ENCODE data around the gene SMOC2. TPM values are rescaled to one million over a fixed set of nuclear protein-coding genes. Genes with fewer than 3 reads are reported as not detected.

The SMOC2 gene
- total RNA-seq, 1 experiment from 2014 or later = 0.42 TPM

- Histone ChIP-seq H3K9me3 (ENCODE audit: control insufficient read depth in 1 of 2, insufficient read depth in 1 of 2, low read depth in 1 of 2, low read length in 2 of 2) (no peaks in the 10 kb centered on the region), H3K9me2 (ENCODE audit: insufficient read depth) (no peaks in the 10 kb centered on the region), H3K9ac (ENCODE audit: low read length) (no peak overlapping the region), H3K36me3 (ENCODE audit: control insufficient read depth in 1 of 2, insufficient read depth in 2 of 2, low read length in 2 of 2) (no peaks in the 10 kb centered on the region), H3K79me2 (ENCODE audit: insufficient read depth, low read length) (no peaks in the 10 kb centered on the region), H2AFZ (ENCODE audit: low read depth, low read length, poor library complexity, severe bottlenecking) (no peak overlapping the region), H3K4me1 (ENCODE audit: control insufficient read depth in 1 of 2, insufficient read depth in 2 of 2, low read length in 2 of 2) (no peaks in the 10 kb centered on the region), H3K27me3 (ENCODE audit: insufficient read depth, low read length) (peaks cover 33% of the 10 kb centered on the region), H3K27ac (ENCODE audit: low read depth, low read length) (no peak overlapping the region), H4K20me1 (ENCODE audit: insufficient read depth) (no peaks in the 10 kb centered on the region), H3K4me3 (replicated peaks in 1 of 2; ENCODE audit: low read depth in 1 of 2, low read length in 2 of 2) (no peak overlapping the region), H3K4me2 (ENCODE audit: low read length) (no peak overlapping the region)
- no TSS peak for BruUV-seq (replicated peaks)
- RAD21 ChIA-PET (ENCODE audit: low non-redundant PET in 1 of 2, low total read pairs in 2 of 2, uncharacterized antibody in 2 of 2, unreplicated experiment in 2 of 2) = no interaction called here
- no peak for ATAC-seq
- DNase-seq (ENCODE audit: low read depth, low spot score) = no peak
- intact Hi-C loops (cut with micrococcal nuclease) = no loop called here
- CTCF ChIA-PET = no interaction called here
- POLR2A ChIA-PET = no interaction called here
- TF ChIP-seq SRF (IDR thresholded peaks at IDR 0.05; ENCODE audit: low read depth) (no peak), ATF3 (IDR thresholded peaks at IDR 0.05) (no peak), CTCF (IDR thresholded peaks at IDR 0.05 in 2 of 3, conservative IDR thresholded peaks at IDR 0.05 in 1 of 3; ENCODE audit: borderline replicate concordance in 1 of 3, insufficient read depth in 1 of 3, low read depth in 2 of 3, low read length in 2 of 3) (no peak), MAX (IDR thresholded peaks at IDR 0.05) (no peak), REST (IDR thresholded peaks at IDR 0.05; ENCODE audit: low read depth) (no peak), ELF1 (IDR thresholded peaks at IDR 0.05; ENCODE audit: borderline replicate concordance, low read depth) (no peak), EZH2phosphoT487 (IDR thresholded peaks at IDR 0.05; ENCODE audit: borderline replicate concordance) (no peak), FOSL1 (IDR thresholded peaks at IDR 0.05; ENCODE audit: low read depth) (no peak), ZNF274 (IDR thresholded peaks at IDR 0.05; ENCODE audit: low read depth, low read length) (no peak), YY1 (IDR thresholded peaks at IDR 0.05; ENCODE audit: extremely low read depth, insufficient replicate concordance, low read depth, low read length) (no peak), SP1 (IDR thresholded peaks at IDR 0.05; ENCODE audit: low read depth) (no peak)
Observed at GRCh38 chr6:168439794-168440450, 1.1 kb upstream of the SMOC2 start.
